ENCODE data around the gene ASIC1. TPM values are rescaled to one million over a fixed set of nuclear protein-coding genes. Genes with fewer than 3 reads are reported as not detected.

The ASIC1 gene
- total and polyA plus RNA-seq, 2 of the 4 experiments (the other 2 are of a cell fraction): 1.6 to 9.9 TPM

GRCh38 chr12:50103767-50104321 is 46.4 kb downstream of the ASIC1 start, which contains the start of gene GPD1:
TSS of gene GPD1 (plus strand) at chr12:50104008. CDS start at chr12:50104051, 43 bp downstream.
- peak; percentile 77 for ATAC-seq (ENCODE audit: low read depth)
- WGBS, 2 experiments (ENCODE audit: extremely low coverage in 2 of 2, insufficient read length in 1 of 2): 8% methylated on average over 2 of the region's 13 CpGs; no CpG with 5 or more reads in 1 of the 2 experiments

More at GRCh38 chr12:50103767-50104321, 46.4 kb downstream of the ASIC1 start, which contains the start of gene GPD1:
- Histone ChIP-seq H3K4me3 (ENCODE audit: insufficient read depth, low read depth, low read length) (no peak within 1 kb of the TSS), H3K27ac (ENCODE audit: insufficient read depth, low read length) (no peak within 1 kb of the TSS), H3K79me1 (ENCODE audit: low read depth in 1 of 2, low read length in 2 of 2) (peaks cover 0 to 11% of the 10 kb centered on the region in 2 experiments; a peak in 1 of 4 replicates), H3K27me3 (ENCODE audit: control insufficient read depth, insufficient read depth, low read length) (peaks cover 4% of the 10 kb centered on the region; the same call in 1 of the 2 replicates), H2BK20ac (ENCODE audit: low read depth, low read length) (no peak within 1 kb of the TSS), H4K5ac (ENCODE audit: low read depth, low read length) (no peak within 1 kb of the TSS), H3K9me3 (ENCODE audit: control insufficient read depth, insufficient read depth, low read length) (no peaks in the 10 kb centered on the region), H3K4me2 (ENCODE audit: low read depth, low read length) (no peak within 1 kb of the TSS), H2AFZ (replicated peaks; ENCODE audit: low read length, poor library complexity) (peak within 1 kb of the TSS; percentile 18), H4K20me1 (ENCODE audit: insufficient read depth, low read length) (0 out of 2 replicates have a peak, but pooled peaks cover 5% of the 10 kb centered on the region), H2BK120ac (ENCODE audit: low read depth, low read length) (no peak within 1 kb of the TSS), H2AK5ac (ENCODE audit: low read depth, low read length) (0 out of 2 replicates have a peak within 1 kb of the TSS, but pooled peaks have one; percentile 38), H2AK9ac (replicated peaks; ENCODE audit: low read depth, low read length, poor library complexity) (peak within 1 kb of the TSS; percentile 20), H3K56ac (ENCODE audit: extremely low read depth, insufficient read depth, low read length) (no peak within 1 kb of the TSS), H4K8ac (ENCODE audit: low read depth in 2 of 2, low read length in 2 of 2) (no peak within 1 kb of the TSS), H4K91ac (ENCODE audit: insufficient read depth, low read depth, low read length) (no peak within 1 kb of the TSS), H3K23ac (ENCODE audit: low read depth, low read length) (no peak within 1 kb of the TSS), H3K18ac (ENCODE audit: low read depth, low read length) (no peak within 1 kb of the TSS), H3K9ac (ENCODE audit: low read depth, low read length) (no peak within 1 kb of the TSS), H3K4ac (ENCODE audit: low read depth, low read length) (no peak within 1 kb of the TSS), H3K4me1 (ENCODE audit: control insufficient read depth, insufficient read depth, low read length) (no peaks in the 10 kb centered on the region), H2BK15ac (ENCODE audit: low read depth, low read length) (no peak within 1 kb of the TSS), H3K36me3 (ENCODE audit: control insufficient read depth, insufficient read depth, low read length) (peaks cover 20% of the 10 kb centered on the region), H3K9me1 (ENCODE audit: insufficient read depth, low read length) (no peaks in the 10 kb centered on the region), H2BK5ac (ENCODE audit: low read depth, low read length, poor library complexity, severe bottlenecking) (no peak within 1 kb of the TSS), H3K14ac (replicated peaks; ENCODE audit: low read depth, low read length) (no peak within 1 kb of the TSS)
- DNase-seq: peak; percentile 28
- intact Hi-C loops (cut with micrococcal nuclease): no loop called here
- dilution Hi-C loops (cut with HindIII; ENCODE audit: low sequenced_read_pairs, unreplicated experiment): no loop called here
- ChIA-PET CTCF (interaction anchor here (0.6 to 1.1 kb wide), 3 partner anchors 8 to 217 kb away, joined by 3 to 4 read pairs (median 3); partner anchors contain the start of gene COX14), POLR2A (ENCODE audit: unreplicated experiment) (no interaction called here)
- BruUV-seq (replicated peaks): no TSS peak
- TF ChIP-seq, protein P1, sequence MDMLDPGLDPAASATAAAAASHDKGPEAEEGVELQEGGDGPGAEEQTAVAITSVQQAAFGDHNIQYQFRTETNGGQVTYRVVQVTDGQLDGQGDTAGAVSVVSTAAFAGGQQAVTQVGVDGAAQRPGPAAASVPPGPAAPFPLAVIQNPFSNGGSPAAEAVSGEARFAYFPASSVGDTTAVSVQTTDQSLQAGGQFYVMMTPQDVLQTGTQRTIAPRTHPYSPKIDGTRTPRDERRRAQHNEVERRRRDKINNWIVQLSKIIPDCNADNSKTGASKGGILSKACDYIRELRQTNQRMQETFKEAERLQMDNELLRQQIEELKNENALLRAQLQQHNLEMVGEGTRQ (IDR thresholded peaks at IDR 0.05; ENCODE audit: low read depth, low read length): peak; percentile 39; the same call in 1 of the 2 replicates
- no peak for TF ChIP-seq CEBPB (IDR thresholded peaks at IDR 0.05; ENCODE audit: low read depth, low read length)
- in situ Hi-C loops (cut with MboI; ENCODE audit: low sequenced_read_pairs): no loop called here

Data from IMR-90 (cell line).